ENCODE data around the gene TNS4.

DNA sequence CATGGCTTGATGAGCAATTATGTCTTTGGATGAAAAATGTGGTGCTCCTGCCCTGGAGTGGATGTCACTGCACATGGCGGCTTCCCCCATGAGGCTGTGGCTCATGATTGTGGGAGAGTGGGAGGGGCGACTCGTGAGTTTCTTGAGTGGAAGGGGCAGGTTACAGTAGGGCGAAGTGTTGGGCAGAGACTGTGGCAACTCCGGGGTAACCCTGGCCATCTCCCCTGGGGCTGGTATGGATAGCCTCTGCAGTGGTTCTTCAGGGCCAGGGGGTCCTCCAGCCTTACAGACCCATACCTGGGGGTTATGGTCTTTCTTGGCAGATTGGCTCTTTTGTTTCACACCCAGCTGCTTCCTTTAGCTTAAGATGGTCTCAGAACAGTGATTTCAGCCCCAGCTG is 1.3 kb upstream of the TNS4 start:
- TF ChIP-seq POLR2A (IDR thresholded peaks at IDR 0.05; ENCODE audit: low read length): no peak
- TF ChIP-seq GATA1 (IDR thresholded peaks at IDR 0.05; ENCODE audit: low read depth, low read length): no peak

Data from erythroblast (primary cell).